Activated CD4-positive, CD25-positive, alpha-beta regulatory T cell treated with anti-CD3 and anti-CD28 coated beads, Interleukin-2, amount 50 U/mL, for 72 hours (primary cell): ENCODE results near the gene EGFLAM.
"Not testable (repeated sequence)": the region's sequence is repeated elsewhere in the genome, so short reads cannot be mapped to it uniquely, and the experiment has no call there.

Experiments used
- DNase-seq: peaks from one replicate; pipeline ENCODE4 v3.0.0; 2021

Gene EGFLAM

DNA sequence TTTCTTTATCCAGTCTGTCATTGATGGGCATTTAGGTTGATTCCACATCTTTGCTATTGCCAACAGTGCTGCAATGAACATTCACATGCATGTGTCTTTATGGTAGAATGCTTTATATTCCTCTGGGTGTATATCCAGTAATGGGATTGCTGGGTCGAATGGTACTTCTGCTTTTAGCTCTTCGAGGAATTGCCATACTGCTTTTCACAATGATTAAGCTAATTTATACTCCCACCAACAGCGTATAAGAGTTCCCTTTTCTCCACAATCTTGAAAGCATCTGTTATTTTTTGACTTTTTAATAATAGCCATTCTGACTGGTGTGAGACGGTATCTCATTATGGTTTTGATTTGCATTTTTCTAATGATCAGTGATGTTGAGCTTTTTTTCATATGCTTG lies 74.8 kb downstream of the EGFLAM start:
- not testable (repeated sequence) for DNase-seq

GRCh38 chr5:38338455-38338854 lies 80.1 kb downstream of the EGFLAM start:
- DNase-seq: no peak

- DNase-seq: no peak
Measured at GRCh38 chr5:38339446-38339845, 81.1 kb downstream of the EGFLAM start.

DNA sequence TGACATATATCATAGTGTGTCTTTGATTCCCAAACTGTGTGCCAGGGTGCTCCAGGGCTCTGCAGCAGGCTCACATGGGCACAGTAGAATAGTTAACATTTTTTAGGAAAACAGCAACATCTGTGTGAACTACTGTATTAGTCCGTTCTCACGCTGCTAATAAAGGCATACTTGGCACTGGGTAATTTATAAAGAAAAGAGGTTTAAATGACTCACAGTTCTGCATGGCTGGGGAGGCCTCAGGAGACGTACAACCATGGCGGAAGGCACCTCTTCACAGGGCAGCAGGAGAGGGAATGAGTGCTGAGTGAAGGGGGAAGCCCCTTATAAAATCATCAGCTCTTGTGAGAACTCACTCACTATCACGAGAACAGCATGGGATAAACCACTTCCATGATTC lies 82.7 kb downstream of the EGFLAM start:
- no peak for DNase-seq

DNA sequence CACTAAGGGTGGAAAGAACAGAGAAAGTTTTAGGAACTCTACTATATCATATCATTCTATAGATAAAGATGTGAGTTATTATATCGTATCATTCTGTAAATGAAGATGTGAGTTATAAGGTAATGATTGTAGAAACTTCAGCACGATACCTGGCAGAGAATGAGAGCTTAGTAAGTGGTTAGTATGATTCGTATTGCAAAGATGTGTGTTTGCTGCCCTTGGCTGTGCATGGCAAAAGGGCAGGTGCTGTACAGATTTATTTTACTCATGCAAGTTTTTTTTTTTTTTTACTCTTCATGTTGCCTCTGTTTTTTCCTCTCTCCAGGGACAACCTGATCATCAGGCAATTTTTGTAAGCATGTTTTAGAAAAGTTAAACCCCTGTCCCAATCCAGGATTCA lies 83.3 kb downstream of the EGFLAM start:
- no peak for DNase-seq

- no peak for DNase-seq
Measured at GRCh38 chr5:38342261-38342660, 83.9 kb downstream of the EGFLAM start.

GRCh38 chr5:38344891-38345290 lies 86.5 kb downstream of the EGFLAM start:
- no peak for DNase-seq

DNA sequence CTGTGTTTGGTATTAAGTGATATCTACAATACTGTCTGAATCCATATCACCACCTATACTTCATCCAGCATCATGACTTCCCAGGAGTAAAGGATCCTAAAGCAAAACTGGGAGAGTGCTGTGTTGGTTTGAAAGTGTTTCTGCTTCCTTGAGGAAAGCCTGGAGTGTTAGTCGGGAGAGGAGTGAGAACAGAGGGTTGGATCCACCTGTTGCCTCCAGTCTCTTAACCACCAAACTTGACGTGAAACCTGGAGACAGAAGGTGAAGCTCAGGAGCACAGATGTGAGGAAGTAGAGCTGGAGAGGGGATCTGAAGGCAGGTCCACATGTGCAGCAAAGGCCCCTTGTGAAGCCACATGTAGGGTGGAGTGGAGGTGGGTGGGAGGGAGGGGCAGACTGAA lies 88.2 kb downstream of the EGFLAM start:
- no peak for DNase-seq

DNA sequence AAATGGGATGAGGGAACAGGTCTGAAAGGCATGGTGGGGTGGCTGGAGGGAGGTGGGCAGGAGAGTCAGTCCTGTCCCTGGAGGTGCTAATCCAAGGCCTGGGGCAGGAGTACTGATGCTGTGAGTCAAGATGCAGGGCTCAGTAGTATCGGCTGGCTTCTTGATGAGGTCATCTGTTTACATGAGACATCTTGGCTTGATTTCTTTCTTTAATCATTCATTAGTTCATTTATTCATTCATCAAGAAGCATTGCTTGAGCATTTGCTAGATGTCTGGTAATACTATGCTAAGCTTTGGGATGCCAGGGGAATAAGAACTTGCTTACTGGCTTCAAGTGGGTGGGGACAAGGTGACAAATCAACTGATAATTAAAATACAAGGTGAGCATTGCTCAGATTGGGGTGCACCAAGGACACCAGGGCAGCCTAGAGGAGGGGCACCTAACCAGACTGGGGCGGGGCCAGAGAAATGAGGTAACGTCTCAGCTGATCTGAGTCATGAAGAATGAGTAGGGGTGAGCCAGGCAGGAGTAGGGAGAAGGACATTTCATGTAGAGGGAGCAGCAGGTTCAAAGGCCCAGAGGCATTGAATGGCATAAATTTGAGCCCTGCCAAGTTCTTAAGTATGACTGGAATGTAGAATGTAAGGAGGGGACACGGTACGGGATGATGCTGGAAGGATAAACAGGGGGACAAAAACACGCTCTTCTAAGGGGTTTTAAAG lies 88.8 kb downstream of the EGFLAM start:
- DNase-seq: no peak

- DNase-seq: no peak
Measured at GRCh38 chr5:38347896-38348295, 89.5 kb downstream of the EGFLAM start.

DNA sequence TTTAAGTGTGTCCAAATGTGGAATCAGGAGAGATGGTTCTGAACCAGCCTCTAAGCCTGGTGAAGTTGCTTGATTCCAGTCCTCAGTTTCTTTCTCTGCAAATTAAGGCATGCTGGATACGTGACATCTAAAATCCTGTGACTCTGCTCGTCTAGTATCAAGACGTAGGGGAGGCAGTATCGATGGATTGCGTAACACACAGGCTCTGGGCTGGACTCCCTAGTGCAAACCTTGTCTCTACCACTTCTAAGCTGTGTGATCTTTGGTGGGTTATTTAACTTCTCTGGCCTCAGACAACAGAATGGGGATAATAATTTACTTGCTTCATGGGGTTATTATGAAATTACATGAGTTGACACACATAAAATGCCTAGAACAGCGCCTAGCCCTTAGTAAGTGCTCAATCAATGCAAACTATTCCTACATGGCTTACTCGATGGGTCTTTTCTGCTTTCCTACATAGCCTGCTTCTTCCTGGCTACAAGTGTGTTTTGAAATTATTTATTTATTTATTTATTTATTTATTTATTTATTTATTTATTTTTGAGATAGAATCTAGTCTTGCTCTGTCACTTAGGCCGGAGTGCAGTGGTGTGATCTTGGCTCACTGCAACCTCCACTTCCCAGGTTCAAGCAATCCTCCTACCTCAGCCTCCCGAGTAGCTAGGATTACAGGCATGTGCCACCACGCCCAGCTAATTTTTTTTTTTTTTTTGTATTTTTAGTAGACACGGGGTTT lies 102.1 kb downstream of the EGFLAM start:
- no peak for DNase-seq

DNA sequence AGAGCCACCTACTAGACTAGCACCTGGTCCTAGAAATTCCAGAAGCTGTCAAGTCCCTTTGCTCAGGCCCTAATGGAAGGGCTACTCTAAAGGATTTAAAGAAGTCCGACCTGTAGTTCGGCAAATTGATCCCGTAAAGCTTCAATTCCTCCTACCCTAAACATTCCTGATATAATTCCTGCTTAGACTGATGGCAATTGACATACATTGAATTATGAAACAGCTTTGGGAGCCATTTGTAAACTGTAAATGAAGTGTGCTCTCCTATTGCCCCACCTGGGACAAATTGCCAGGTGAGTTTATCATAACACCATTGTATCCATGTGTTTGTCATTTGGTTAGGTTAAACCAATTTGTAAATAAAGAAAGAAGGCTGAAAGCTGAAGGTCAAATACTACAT lies 104.4 kb downstream of the EGFLAM start:
- DNase-seq: no peak

DNA sequence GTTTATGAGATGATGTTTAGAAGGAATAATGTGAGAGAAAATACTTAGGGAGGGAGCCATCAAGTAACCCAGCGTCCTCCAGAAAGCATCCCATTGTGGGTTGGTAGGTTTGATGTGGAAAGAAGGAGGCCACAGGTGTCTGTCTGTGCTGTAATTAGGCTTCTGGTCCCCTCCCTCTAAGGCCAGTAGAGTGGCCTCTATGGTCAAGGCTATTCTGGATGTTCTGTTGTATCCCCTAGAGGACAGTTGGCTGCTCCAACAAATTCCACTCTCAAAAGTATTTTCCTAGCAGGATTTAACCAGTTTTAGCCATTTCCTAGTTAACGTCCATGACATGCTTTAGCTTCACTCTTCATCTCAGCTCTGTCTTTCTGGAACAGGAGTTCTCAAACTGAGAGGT lies 106.5 kb downstream of the EGFLAM start:
- no peak for DNase-seq

- no peak for DNase-seq
Measured at GRCh38 chr5:38367410-38367809, 109.1 kb downstream of the EGFLAM start.

GRCh38 chr5:38367966-38368365 lies 109.6 kb downstream of the EGFLAM start:
- no peak for DNase-seq

GRCh38 chr5:38369692-38370091 lies 111.3 kb downstream of the EGFLAM start:
- DNase-seq: no peak

- DNase-seq: no peak
Measured at GRCh38 chr5:38370358-38371100, 112.2 kb downstream of the EGFLAM start.

- DNase-seq: no peak
Measured at GRCh38 chr5:38371596-38371995, 113.2 kb downstream of the EGFLAM start.

DNA sequence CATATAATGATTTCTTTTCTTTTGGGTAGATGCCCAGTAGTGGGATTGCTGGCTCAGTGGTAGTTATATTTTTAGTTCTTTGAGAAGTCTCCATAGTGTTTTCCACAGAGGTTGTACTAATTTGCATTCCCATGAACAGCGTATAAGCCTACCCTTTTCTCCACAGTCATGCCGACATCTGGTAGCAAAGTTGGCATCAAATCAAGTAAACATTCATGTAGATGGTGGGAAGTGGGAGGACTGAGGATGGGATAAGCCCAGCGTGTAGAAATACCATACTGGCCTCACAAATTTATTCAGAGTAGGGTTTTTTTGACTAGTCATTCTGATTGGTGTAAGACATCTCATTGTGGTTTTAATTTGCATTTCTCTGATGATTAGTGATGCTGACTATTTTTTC lies 115.4 kb downstream of the EGFLAM start:
- DNase-seq: no peak

GRCh38 chr5:38375423-38375822 lies 117.1 kb downstream of the EGFLAM start:
- DNase-seq: no peak

- DNase-seq: no peak
Measured at GRCh38 chr5:38376404-38376803, 118.0 kb downstream of the EGFLAM start.

- no peak for DNase-seq
Measured at GRCh38 chr5:38378579-38378978, 120.2 kb downstream of the EGFLAM start.

- no peak for DNase-seq
Measured at GRCh38 chr5:38379350-38379937, 121.1 kb downstream of the EGFLAM start.

- no peak for DNase-seq
Measured at GRCh38 chr5:38380537-38380936, 122.2 kb downstream of the EGFLAM start.
